Stimulated activated CD4-positive, alpha-beta T cell treated with anti-CD3 and anti-CD28 coated beads, Interleukin-15, amount 100 ng/mL, for 48 hours (primary cell): Measurements from ENCODE around the gene GAS2L2.
A peak's percentile ranks its signal among the peaks of the same experiment; 100 is the strongest.
"Not testable (repeated sequence)": the region's sequence is repeated elsewhere in the genome, so short reads cannot be mapped to it uniquely, and the experiment has no call there.

Experiments
- DNase-seq, 2 donors: peaks; one replicate each; pipeline ENCODE4 v3.0.0-alpha.2; 2020; ENCODE audit warnings: low read depth in 2 of 2

The GAS2L2 gene

GRCh38 chr17:35773129-35773528 lies 20.1 kb upstream of the GAS2L2 start:
- no peak for DNase-seq

DNA sequence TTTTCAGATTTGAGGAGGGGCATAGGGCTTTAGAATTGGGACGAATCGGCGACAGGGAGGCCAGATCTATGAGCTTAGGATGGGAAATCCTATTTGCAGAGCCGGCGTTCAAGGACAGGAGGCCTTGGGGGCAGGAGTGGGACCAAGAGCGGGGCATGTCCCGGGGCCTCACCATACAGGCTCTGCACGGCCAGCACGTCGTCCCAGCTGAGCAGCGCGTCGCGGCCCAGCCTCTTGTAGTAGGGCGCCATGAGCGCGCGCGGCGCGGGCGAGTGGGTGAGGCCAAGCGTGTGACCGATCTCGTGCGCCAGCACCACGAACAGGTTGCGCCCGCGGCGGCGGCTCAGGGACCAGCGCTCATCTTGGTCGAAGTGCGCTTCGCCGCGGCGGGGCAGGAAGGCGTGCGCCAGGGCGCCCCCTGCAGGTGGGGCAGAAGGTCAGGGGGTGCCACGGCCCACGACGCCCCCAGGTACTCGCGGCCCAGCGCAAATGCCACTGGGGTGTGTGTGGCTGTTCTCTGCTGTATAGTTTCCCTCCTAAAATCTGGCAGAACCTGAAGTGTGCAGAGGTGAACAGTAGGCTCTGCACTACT lies 17.0 kb upstream of the GAS2L2 start:
- no peak for DNase-seq

- DNase-seq, result no peak
Observed at GRCh38 chr17:35768797-35769196, 15.8 kb upstream of the GAS2L2 start.

GRCh38 chr17:35766903-35767510 lies 14.0 kb upstream of the GAS2L2 start:
- no peak for DNase-seq

- no peak for DNase-seq
Observed at GRCh38 chr17:35766489-35766877, 13.4 kb upstream of the GAS2L2 start.

- no peak for DNase-seq
Observed at GRCh38 chr17:35765756-35766488, 12.9 kb upstream of the GAS2L2 start.

GRCh38 chr17:35765086-35765710 lies 12.2 kb upstream of the GAS2L2 start:
- DNase-seq, result no peak

DNA sequence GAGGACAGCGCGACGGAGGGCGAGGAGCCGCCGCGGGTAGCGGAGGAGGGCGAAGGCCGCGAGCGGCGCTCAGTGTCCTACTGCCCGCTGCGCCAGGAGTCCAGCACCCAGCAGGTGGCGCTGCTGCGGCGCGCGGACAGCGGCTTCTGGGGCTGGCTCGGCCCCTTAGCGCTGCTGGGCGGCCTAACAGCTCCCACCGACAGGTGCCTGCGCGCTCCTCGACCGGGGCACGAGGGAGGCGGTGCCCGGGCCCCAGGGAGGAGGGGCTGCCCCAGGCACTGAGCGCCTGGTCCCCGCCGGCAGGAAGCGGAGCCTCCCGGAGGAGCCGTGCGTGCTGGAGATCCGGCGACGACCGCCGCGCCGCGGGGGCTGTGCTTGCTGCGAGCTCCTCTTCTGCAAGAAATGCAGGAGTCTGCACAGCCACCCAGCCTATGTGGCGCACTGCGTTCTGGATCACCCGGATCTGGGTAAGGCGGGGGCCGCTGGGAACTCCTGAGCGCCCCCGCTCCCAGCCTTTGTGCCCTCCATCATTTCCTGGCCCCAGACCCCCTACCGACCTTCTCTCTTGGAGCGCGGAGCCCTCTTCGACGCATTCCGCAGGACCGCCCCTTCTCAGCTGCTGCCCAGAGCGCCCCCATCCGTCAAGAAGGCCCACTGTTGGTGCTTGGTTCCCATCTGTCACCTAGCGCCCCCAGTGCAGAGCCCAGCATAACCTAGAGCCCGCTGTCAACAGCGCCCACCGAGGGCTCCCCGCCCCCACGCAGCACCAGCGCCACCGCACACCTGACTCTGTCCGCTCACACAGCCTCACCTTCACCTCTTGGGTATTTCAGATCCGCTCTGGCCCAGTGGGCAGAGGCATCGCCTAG lies 11.3 kb upstream of the GAS2L2 start:
- peak; percentile 74 to 86 for DNase-seq

DNA sequence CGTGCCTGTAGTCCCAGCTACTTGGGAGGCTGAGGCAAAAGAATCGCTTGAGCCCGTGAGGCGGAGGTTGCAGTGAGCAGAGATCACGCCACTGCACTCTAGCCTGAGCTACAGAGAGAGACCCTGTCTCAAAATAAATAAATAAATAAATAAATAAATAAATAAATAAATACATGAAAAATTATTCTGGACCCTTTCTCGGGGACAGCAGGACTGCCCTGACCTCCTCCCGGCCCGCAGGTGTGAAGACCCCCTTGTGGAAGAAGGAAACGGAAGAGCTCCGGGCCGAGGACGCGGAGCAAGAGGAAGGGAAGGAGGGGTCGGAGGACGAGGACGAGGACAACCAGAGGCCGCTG lies 10.7 kb upstream of the GAS2L2 start:
- no peak for DNase-seq

GRCh38 chr17:35761601-35762000 lies 8.6 kb upstream of the GAS2L2 start:
- no peak for DNase-seq

- DNase-seq, result no peak
Observed at GRCh38 chr17:35760587-35760986, 7.5 kb upstream of the GAS2L2 start, which contains the start of gene C17orf50. C17orf50 (plus strand) TSS chr17:35760887; CDS start chr17:35760942, 55 bp downstream.

DNA sequence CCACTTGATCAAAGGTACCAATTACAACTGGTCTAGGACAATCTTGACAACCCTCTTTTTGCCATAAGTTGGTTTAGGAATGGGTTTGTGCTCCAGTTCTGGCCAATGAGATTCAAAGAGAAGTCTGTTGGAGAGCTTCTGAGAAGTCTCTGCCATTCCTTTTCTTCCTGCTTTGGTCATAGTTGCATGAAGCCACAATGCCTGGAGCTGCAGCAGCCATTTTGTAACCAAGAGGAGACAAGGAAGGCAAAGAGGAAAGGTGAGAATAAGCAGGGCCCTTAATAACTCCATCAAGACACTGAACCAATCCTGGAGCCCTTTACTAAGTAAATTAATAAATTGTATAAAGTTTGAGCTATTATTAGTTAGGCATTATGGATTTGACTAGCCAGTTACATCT lies 4.2 kb upstream of the GAS2L2 start:
- DNase-seq, result no peak

DNA sequence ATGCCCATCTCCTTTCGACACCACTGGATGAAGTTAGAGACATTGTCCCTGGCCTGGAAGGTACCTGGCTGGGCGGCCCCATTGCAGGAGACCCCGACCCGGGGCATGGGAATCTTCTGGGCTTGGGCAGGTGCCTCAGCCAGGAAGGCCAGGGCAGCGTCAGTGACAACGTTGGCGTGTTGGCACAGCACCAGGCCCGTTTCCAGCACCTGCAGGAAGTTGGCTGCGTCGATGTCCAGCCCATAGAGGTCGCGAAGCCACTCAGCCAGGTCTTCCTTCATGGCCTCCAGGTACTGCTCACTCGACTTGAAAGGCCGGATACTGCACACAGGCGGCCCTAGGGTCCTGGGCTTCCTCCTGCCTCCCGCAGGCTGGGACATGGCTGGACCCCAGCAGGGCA lies 568 bp downstream of the GAS2L2 start:
- DNase-seq, result no peak

GRCh38 chr17:35751541-35751940 lies 1.5 kb downstream of the GAS2L2 start:
- not testable (repeated sequence) for DNase-seq

DNA sequence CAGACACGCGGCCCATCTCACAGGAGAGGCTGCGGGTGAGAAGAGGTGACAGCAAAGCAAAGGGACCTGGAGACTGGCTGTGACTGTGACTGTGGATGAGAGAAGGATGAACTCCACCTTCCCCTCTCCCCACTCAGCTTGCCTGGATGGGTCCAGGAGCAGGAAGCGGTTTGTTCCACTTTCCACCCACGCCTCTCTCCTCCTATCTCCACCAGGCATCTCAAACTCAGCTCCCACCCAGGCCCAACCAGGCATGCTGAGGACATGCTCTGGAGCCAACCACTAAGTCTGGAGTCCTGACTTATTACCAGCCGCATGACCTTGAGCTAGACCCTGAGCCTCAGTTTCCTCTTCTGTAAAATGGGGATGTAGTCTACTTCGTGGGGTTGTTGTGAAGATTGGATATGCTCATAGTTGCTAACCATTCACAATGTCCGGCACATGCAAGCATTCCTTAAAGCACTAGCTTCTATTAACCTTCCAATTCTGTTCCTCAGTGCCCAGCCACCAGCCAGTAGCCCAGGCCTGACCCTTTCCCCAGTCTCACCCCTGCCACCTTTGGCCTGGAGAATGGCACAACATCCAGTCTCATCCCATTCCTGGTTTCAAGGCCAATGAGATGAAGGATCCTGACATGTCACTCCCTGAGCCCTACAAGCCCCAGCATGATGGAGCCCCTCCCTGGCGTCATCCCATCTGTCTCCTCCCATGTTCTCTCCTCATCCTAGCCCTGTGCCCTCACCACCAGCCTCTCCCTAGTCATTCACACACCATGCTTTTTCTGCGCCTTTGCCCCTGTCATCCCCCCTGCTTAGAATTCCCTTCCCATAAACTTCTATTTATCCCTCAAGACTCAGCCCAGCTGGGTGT lies 2.3 kb downstream of the GAS2L2 start:
- no peak for DNase-seq

DNA sequence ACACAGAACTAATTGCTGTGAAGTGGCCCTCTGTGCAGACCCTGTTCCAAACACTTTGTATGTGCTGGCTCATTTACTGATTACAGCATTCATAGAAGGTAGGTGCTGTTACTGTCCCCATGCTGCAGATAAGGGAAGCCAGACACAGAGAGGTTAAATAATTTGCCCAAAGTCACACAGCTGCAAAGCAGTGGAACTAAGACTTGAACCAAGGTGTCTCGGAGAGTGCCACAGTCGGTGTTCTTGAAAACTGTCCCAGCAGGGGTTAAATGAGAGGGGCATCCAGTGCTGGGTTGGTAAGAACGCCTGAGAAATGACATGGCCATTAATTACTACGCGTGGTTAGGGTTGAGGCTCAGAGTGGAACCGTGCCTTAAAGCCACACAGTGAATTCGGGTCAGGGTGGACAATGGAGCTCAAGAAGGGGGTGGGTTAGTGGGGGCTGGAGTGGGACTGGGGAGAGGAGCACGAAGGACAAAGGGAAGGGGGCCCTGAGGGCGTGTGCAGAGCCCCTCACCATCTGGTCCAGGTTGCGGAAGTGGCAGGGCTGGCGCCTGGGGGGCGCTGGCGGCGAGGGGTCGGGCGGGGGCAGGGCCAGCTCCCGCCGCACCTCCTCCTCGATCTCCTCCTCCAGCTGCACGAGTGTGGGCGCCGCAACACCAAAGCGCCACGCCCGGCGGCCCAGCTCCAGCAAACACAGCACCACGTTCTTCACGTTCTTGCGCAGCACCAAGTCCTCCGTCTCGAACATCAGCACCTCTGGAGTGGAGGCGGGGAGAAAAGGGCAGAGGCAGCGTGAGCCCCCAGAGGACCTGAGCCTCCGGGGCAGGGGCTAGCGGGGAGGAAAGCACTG lies 3.3 kb downstream of the GAS2L2 start:
- peak in 1 of 2 donors; percentile 15 for DNase-seq

DNA sequence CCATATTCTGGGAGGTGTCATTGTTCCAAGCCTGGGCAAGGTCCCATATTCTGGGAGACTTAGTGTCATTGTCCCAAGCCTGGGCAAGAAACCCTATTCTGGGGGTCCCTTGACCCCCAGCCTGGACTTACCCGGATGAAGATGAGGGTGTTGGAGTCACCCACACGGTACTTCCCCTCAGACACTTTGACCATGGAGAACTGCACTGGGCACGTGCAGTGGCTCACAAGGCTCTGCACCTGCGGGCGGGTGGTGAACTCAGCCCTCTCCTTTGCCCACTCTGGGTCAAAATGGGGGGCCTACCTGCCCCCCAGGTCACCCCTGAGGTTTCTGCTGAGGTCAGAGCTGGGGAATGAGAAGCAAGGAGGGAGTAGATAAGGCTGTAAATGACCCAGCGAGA lies 4.1 kb downstream of the GAS2L2 start:
- DNase-seq, result no peak

GRCh38 chr17:35748341-35748841 lies 4.6 kb downstream of the GAS2L2 start:
- no peak for DNase-seq

DNA sequence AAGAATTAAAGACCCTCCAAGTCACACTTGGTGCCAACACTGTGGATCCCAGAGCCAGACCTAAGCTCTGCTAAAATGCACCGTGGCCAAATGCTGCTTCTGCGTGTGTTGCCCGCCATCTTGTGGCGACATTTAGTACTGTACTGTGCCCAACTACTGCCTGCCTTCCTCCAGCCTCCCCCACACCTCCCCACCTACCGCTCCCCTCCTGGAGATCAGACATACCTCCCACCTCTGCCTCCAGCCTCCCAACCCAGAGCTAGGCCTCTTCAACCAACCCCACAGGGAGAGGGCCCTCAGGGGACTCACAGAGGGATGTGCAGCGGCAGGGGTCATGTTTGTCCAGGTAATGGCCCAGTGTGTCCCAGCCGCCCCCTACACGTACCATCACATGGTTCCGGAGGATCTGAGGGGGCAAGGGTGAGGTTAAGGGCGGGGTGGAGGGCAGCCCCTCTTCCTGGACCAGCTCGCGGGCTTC lies 5.5 kb downstream of the GAS2L2 start:
- peak; percentile 52 to 76 for DNase-seq
